ENCODE measurements around the gene UMAD1.

UMAD1 gene

GRCh38 chr7:7693881-7694280 is 53.3 kb downstream of the UMAD1 start:
- DNase-seq (ENCODE audit: low read depth) = no peak

GRCh38 chr7:7694542-7694941 is 54.0 kb downstream of the UMAD1 start:
- no peak for DNase-seq (ENCODE audit: low read depth)

GRCh38 chr7:7695111-7695817 is 54.7 kb downstream of the UMAD1 start:
- DNase-seq (ENCODE audit: low read depth) = no peak

- no peak for DNase-seq (ENCODE audit: low read depth)
These were observed 56.0 kb downstream of the UMAD1 start for GRCh38 chr7:7696458-7697119.

- DNase-seq (ENCODE audit: low read depth) = no peak
These were observed 58.4 kb downstream of the UMAD1 start for GRCh38 chr7:7698930-7699329.

- DNase-seq (ENCODE audit: low read depth) = no peak
These were observed 58.8 kb downstream of the UMAD1 start for GRCh38 chr7:7699380-7699779.

- no peak for DNase-seq (ENCODE audit: low read depth)
These were observed 59.4 kb downstream of the UMAD1 start for GRCh38 chr7:7699970-7700369.

GRCh38 chr7:7701527-7701926 is 61.0 kb downstream of the UMAD1 start:
- DNase-seq (ENCODE audit: low read depth) = no peak

GRCh38 chr7:7702826-7703225 is 62.3 kb downstream of the UMAD1 start:
- no peak for DNase-seq (ENCODE audit: low read depth)

- no peak for DNase-seq (ENCODE audit: low read depth)
These were observed 62.9 kb downstream of the UMAD1 start for GRCh38 chr7:7703427-7703826.

- DNase-seq (ENCODE audit: low read depth) = no peak
These were observed 64.3 kb downstream of the UMAD1 start for GRCh38 chr7:7704867-7705266.

GRCh38 chr7:7705318-7705717 is 64.8 kb downstream of the UMAD1 start:
- DNase-seq (ENCODE audit: low read depth) = no peak

GRCh38 chr7:7706101-7706511 is 65.6 kb downstream of the UMAD1 start:
- DNase-seq (ENCODE audit: low read depth) = no peak

GRCh38 chr7:7706556-7707172 is 66.1 kb downstream of the UMAD1 start:
- no peak for DNase-seq (ENCODE audit: low read depth)

GRCh38 chr7:7707246-7707645 is 66.7 kb downstream of the UMAD1 start:
- DNase-seq (ENCODE audit: low read depth) = no peak

GRCh38 chr7:7707806-7708205 is 67.3 kb downstream of the UMAD1 start:
- DNase-seq (ENCODE audit: low read depth) = no peak

GRCh38 chr7:7709291-7709690 is 68.7 kb downstream of the UMAD1 start:
- no peak for DNase-seq (ENCODE audit: low read depth)

GRCh38 chr7:7710469-7710868 is 69.9 kb downstream of the UMAD1 start:
- DNase-seq (ENCODE audit: low read depth) = no peak

GRCh38 chr7:7713730-7714129 is 73.2 kb downstream of the UMAD1 start:
- no peak for DNase-seq (ENCODE audit: low read depth)

- no peak for DNase-seq (ENCODE audit: low read depth)
These were observed 77.9 kb downstream of the UMAD1 start, which contains the start of gene RPA3 for GRCh38 chr7:7718492-7718891. RPA3 (minus strand) TSS chr7:7718607; CDS start chr7:7640418, 78,189 bp downstream.

- no peak for DNase-seq (ENCODE audit: low read depth)
These were observed 78.7 kb downstream of the UMAD1 start for GRCh38 chr7:7719236-7719635.

- DNase-seq (ENCODE audit: low read depth) = no peak
These were observed 79.6 kb downstream of the UMAD1 start for GRCh38 chr7:7720193-7720592.
